ENCODE data around the gene CYTH4. TPM values are rescaled to one million over a fixed set of nuclear protein-coding genes. Genes with fewer than 3 reads are reported as not detected.
"Not testable (repeated sequence)": the region's sequence is repeated elsewhere in the genome, so short reads cannot be mapped to it uniquely, and the experiment has no call there.

Gene CYTH4
- total RNA-seq, 3 donors from 2014 or later, result 8.7 to 13.3 (median 11.6) TPM

GRCh38 chr22:37324340-37325038 is 42.2 kb downstream of the CYTH4 start:
- TF ChIP-seq, protein P1, sequence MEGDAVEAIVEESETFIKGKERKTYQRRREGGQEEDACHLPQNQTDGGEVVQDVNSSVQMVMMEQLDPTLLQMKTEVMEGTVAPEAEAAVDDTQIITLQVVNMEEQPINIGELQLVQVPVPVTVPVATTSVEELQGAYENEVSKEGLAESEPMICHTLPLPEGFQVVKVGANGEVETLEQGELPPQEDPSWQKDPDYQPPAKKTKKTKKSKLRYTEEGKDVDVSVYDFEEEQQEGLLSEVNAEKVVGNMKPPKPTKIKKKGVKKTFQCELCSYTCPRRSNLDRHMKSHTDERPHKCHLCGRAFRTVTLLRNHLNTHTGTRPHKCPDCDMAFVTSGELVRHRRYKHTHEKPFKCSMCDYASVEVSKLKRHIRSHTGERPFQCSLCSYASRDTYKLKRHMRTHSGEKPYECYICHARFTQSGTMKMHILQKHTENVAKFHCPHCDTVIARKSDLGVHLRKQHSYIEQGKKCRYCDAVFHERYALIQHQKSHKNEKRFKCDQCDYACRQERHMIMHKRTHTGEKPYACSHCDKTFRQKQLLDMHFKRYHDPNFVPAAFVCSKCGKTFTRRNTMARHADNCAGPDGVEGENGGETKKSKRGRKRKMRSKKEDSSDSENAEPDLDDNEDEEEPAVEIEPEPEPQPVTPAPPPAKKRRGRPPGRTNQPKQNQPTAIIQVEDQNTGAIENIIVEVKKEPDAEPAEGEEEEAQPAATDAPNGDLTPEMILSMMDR (IDR thresholded peaks at IDR 0.05), result no peak
- H3K4me3 ChIP-seq, result no peak overlapping the region
- DNase-seq (no peak), ATAC-seq (peak; percentile 16)
- H3K9me3 ChIP-seq, result no peaks in the 10 kb centered on the region
- H3K4me1 ChIP-seq (ENCODE audit: low read depth), result peaks cover 3% of the 10 kb centered on the region
- intact Hi-C loops (cut with DNase I, micrococcal nuclease), result no loop called here
- no peaks in the 10 kb centered on the region for H3K36me3 ChIP-seq (ENCODE audit: low read depth)

GRCh38 chr22:37325039-37325395 is 42.7 kb downstream of the CYTH4 start:
- intact Hi-C loops (cut with DNase I, micrococcal nuclease), result no loop called here
- H3K4me1 ChIP-seq (ENCODE audit: low read depth), result peaks cover 3% of the 10 kb centered on the region
- no peak for DNase-seq
- no peak overlapping the region for H3K4me3 ChIP-seq
- TF ChIP-seq, protein P1 (IDR thresholded peaks at IDR 0.05), result no peak
- no peaks in the 10 kb centered on the region for H3K36me3 ChIP-seq (ENCODE audit: low read depth)
- ATAC-seq, result no peak
- H3K9me3 ChIP-seq, result no peaks in the 10 kb centered on the region

DNA sequence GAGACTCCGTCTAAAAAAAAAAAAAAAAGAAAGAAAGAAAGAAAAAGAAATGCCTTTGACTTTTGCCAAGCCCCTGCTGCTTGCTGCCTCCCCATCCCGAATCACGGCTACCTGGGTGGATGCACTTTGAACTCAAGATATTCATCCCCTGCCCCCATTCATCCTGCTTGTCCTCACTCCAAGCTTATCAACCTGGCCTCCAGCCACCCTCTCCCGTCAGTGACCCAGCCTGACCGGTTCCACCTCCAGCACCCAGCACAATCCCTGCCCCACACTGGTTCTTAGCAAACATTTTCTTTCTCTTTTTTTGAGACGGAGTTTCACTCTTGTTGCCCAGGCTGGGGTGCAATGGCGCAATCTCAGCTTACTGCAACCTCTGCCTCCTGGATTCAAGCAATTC is 44.4 kb downstream of the CYTH4 start:
- ATAC-seq (peak; percentile 73), DNase-seq (peak in 1 of 3 donors; percentile 81)
- no peak overlapping the region for H3K4me3 ChIP-seq
- intact Hi-C loops (cut with DNase I, micrococcal nuclease), result no loop called here
- TF ChIP-seq, protein P1 (IDR thresholded peaks at IDR 0.05), result no peak
- H3K4me1 ChIP-seq (ENCODE audit: low read depth), result peaks cover 3% of the 10 kb centered on the region
- H3K9me3 ChIP-seq, result no peaks in the 10 kb centered on the region
- no peaks in the 10 kb centered on the region for H3K36me3 ChIP-seq (ENCODE audit: low read depth)

GRCh38 chr22:37328017-37328416 is 45.7 kb downstream of the CYTH4 start:
- ATAC-seq, result no peak
- intact Hi-C loops (cut with DNase I, micrococcal nuclease), result no loop called here
- peaks cover 3% of the 10 kb centered on the region for H3K4me1 ChIP-seq (ENCODE audit: low read depth)

DNA sequence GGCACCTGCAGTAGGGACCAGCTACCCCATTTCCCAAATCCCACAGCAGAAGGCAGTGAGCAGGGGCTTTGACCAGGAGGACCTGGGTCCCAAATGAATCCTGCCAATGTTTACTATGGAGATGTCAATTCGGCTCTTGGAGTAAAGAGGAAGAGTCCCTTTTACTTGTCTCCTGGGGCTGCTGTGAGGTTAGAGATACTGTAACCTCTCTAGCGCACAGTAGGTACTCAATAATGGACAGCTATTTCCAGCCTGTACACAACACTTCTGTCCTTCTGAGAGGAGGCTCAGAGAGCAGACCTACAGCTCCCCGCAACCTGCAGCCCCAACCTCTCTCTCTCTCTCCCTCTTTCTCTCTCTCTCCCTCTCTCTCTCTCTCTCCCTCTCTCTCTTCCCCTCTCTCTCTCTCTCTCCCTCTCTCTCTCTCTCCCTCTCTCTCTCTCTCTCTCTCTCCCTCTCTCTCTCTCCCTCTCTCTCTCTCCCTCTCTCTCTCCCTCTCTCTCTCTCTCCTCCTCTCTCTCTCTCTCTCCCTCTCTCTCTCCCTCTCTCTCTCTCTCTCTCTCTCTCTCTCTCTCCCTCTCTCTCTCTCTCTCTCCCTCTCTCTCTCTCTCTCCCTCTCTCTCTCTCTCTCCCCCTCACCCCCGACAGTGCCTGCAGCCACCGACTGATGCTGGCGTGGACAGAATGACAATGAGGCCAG is 46.4 kb downstream of the CYTH4 start:
- H3K9me3 ChIP-seq; H3K36me3 ChIP-seq (ENCODE audit: low read depth); H3K4me3 ChIP-seq; DNase-seq; H3K4me1 ChIP-seq (ENCODE audit: low read depth); intact Hi-C loops (cut with DNase I, micrococcal nuclease); ATAC-seq: not testable (repeated sequence)

More at GRCh38 chr22:37328017-37328416, 45.7 kb downstream of the CYTH4 start:
- no peak for DNase-seq
- Histone ChIP-seq H3K9me3 (no peaks in the 10 kb centered on the region), H3K36me3 (ENCODE audit: low read depth) (no peaks in the 10 kb centered on the region), H3K4me3 (no peak overlapping the region)
- TF ChIP-seq, protein P1 (IDR thresholded peaks at IDR 0.05), result no peak
